ENCODE measurements around the gene GABRP.
"Not testable (repeated sequence)": the region's sequence is repeated elsewhere in the genome, so short reads cannot be mapped to it uniquely, and the experiment has no call there.

GABRP gene

GRCh38 chr5:170756691-170757090 lies 26.8 kb upstream of the GABRP start:
- DNase-seq = no peak

- DNase-seq = peak; percentile 20
Observed at GRCh38 chr5:170757182-170757601, 26.3 kb upstream of the GABRP start.

- DNase-seq = no peak
Observed at GRCh38 chr5:170757669-170758068, 25.9 kb upstream of the GABRP start.

GRCh38 chr5:170758481-170758880 lies 25.0 kb upstream of the GABRP start:
- DNase-seq = no peak

GRCh38 chr5:170760113-170760512 lies 23.4 kb upstream of the GABRP start:
- DNase-seq = no peak

GRCh38 chr5:170761048-170761707 lies 22.3 kb upstream of the GABRP start:
- no peak for DNase-seq

GRCh38 chr5:170761708-170762066 lies 21.8 kb upstream of the GABRP start:
- no peak for DNase-seq

- DNase-seq = not testable (repeated sequence)
Observed at GRCh38 chr5:170762298-170762697, 21.2 kb upstream of the GABRP start.

GRCh38 chr5:170765868-170766267 lies 17.7 kb upstream of the GABRP start:
- not testable (repeated sequence) for DNase-seq

GRCh38 chr5:170769246-170769645 lies 14.3 kb upstream of the GABRP start:
- no peak for DNase-seq

- DNase-seq = no peak
Observed at GRCh38 chr5:170769898-170770416, 13.6 kb upstream of the GABRP start.

- no peak for DNase-seq
Observed at GRCh38 chr5:170771496-170771895, 12.0 kb upstream of the GABRP start.

- DNase-seq = no peak
Observed at GRCh38 chr5:170773024-170773985, 10.2 kb upstream of the GABRP start.

- DNase-seq = no peak
Observed at GRCh38 chr5:170774831-170775230, 8.7 kb upstream of the GABRP start.

- no peak for DNase-seq
Observed at GRCh38 chr5:170781946-170782345, 1.6 kb upstream of the GABRP start.

- no peak for DNase-seq
Observed at GRCh38 chr5:170782438-170782837, 1.1 kb upstream of the GABRP start.

- DNase-seq = no peak
Observed at GRCh38 chr5:170785416-170785815, 1.9 kb downstream of the GABRP start.

GRCh38 chr5:170787216-170787615 lies 3.7 kb downstream of the GABRP start:
- DNase-seq = no peak

GRCh38 chr5:170788626-170789304 lies 5.2 kb downstream of the GABRP start:
- no peak for DNase-seq

GRCh38 chr5:170791325-170791954 lies 7.9 kb downstream of the GABRP start:
- DNase-seq = peak; percentile 24

GRCh38 chr5:170792878-170793277 lies 9.4 kb downstream of the GABRP start:
- DNase-seq = no peak

GRCh38 chr5:170795154-170795553 lies 11.6 kb downstream of the GABRP start:
- DNase-seq = no peak

- no peak for DNase-seq
Observed at GRCh38 chr5:170805666-170806065, 22.1 kb downstream of the GABRP start.
